Measurements from ENCODE around the gene APH1A.

DNA sequence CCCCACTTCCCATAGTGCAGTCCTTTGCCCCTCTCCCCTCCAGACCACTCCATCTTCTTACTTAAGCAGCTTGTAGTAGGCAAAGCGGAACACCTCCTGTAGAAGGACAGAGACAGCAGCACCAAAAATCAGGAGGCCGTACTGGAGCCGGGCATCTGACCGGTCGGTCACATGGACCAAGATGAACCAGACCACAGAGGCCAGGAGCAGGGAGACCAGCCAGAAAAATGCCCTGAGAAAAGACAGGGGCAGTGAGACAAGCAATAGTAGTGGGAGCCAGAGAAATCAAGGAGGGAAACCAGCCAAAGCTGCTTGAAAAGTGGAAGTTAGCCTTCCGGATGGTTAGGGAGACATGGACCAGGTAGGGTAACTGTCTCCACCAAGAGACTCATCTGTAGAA is 920 bp downstream of the APH1A start:
- TF ChIP-seq POLR2AphosphoS5 (IDR thresholded peaks at IDR 0.05; ENCODE audit: low read depth, low read length), result no peak
- no peak for TF ChIP-seq FOXP2 (optimal IDR thresholded peaks at IDR 0.05; ENCODE audit: borderline replicate concordance, extremely low read depth, extremely low read length, insufficient read depth)
